IMR-90 (cell line): ENCODE results near the gene DICER1. TPM values are rescaled to one million over a fixed set of nuclear protein-coding genes. Genes with fewer than 3 reads are reported as not detected.

Source experiments
- ATAC-seq: fragments of 200-7000 bp; cut with Tn5 transposase; 2 replicates; pipeline ENCODE4 v1.9.1; 2020; ENCODE audit warnings: low read depth, mild to moderate bottlenecking, moderate library complexity
- BruUV-seq: library from RNA; stranded (reverse); fragments of 400-500 nt; replicated peaks from 2 replicates; lab custom pipeline; 2021; lab: Mats Ljungman, UMichigan
- CTCF ChIA-PET: fragments of 300-600 bp; formaldehyde crosslinking; extraction: SDS; loops from one replicate; lab custom pipeline; 2021; ENCODE audit warnings: antibody characterized with exemption; lab: Yijun Ruan, JAX
- POLR2A ChIA-PET: fragments of 300-600 bp; sonication (Branson Sonifier 250); formaldehyde crosslinking; loops from one replicate; lab custom pipeline; 2022; ENCODE audit warnings: antibody characterized with exemption; ENCODE audit not compliant: unreplicated experiment; lab: Charles Lee
- DNase-seq: peaks from one replicate; pipeline ENCODE4 v3.0.0; 2013
- H2AFZ ChIP-seq: replicated peaks from 2 replicates; pipeline ENCODE3; 2013; ENCODE audit warnings: low read length, mild to moderate bottlenecking; ENCODE audit not compliant: poor library complexity
- H2AK5ac ChIP-seq: 2 replicates; pipeline ENCODE4 v1.6.1; 2013; ENCODE audit warnings: low read depth, low read length, inconsistent platforms
- H2AK9ac ChIP-seq: replicated peaks from 2 replicates; pipeline ENCODE3; 2013; ENCODE audit warnings: mild to moderate bottlenecking, low read depth, low read length, moderate library complexity; ENCODE audit not compliant: poor library complexity
- H2BK120ac ChIP-seq: 2 replicates; pipeline ENCODE4 v1.6.1; 2013; ENCODE audit warnings: low read depth, low read length, inconsistent platforms
- H2BK15ac ChIP-seq: 3 replicates; pipeline ENCODE4 v1.6.1; 2013; ENCODE audit warnings: low read depth, low read length, inconsistent platforms
- H2BK20ac ChIP-seq: 2 replicates; pipeline ENCODE4 v1.6.1; 2013; ENCODE audit warnings: low read depth, mild to moderate bottlenecking, inconsistent platforms, low read length, moderate library complexity
- H2BK5ac ChIP-seq: 2 replicates; pipeline ENCODE4 v1.6.1; 2013; ENCODE audit warnings: mild to moderate bottlenecking, low read depth, low read length, inconsistent platforms; ENCODE audit not compliant: poor library complexity, severe bottlenecking
- H3K14ac ChIP-seq: replicated peaks from 2 replicates; pipeline ENCODE4 v1.6.1; 2013; ENCODE audit warnings: low read depth, low read length, inconsistent platforms
- H3K18ac ChIP-seq: 2 replicates; pipeline ENCODE4 v1.6.1; 2013; ENCODE audit warnings: low read depth, low read length, control low read depth
- H3K23ac ChIP-seq: 2 replicates; pipeline ENCODE4 v1.6.1; 2013; ENCODE audit warnings: low read depth, low read length, inconsistent platforms
- H3K27ac ChIP-seq: 2 replicates; pipeline ENCODE4 v1.5.1; 2013; ENCODE audit warnings: mild to moderate bottlenecking, control low read depth, low read length; ENCODE audit not compliant: insufficient read depth
- H3K27me3 ChIP-seq: 2 replicates; pipeline ENCODE4 v1.6.1; 2013; ENCODE audit warnings: low read length; ENCODE audit not compliant: control insufficient read depth, insufficient read depth
- H3K36me3 ChIP-seq: 2 replicates; pipeline ENCODE4 v1.6.1; 2013; ENCODE audit warnings: low read length, mixed read lengths; ENCODE audit not compliant: control insufficient read depth, insufficient read depth
- H3K4ac ChIP-seq: 2 replicates; pipeline ENCODE4 v1.6.1; 2013; ENCODE audit warnings: low read depth, low read length, inconsistent platforms
- H3K4me1 ChIP-seq: 2 replicates; pipeline ENCODE4 v1.6.1; 2013; ENCODE audit warnings: low read length, mixed read lengths; ENCODE audit not compliant: control insufficient read depth, insufficient read depth
- H3K4me2 ChIP-seq: 2 replicates; pipeline ENCODE4 v1.6.1; 2013; ENCODE audit warnings: low read depth, mild to moderate bottlenecking, control low read depth, low read length, moderate library complexity
- H3K4me3 ChIP-seq: 2 replicates; pipeline ENCODE4 v1.5.1; 2013; ENCODE audit warnings: low read depth, mild to moderate bottlenecking, control low read depth, low read length, moderate library complexity; ENCODE audit not compliant: insufficient read depth
- H3K56ac ChIP-seq: 2 replicates; pipeline ENCODE4 v1.6.1; 2013; ENCODE audit warnings: low read length, inconsistent platforms; ENCODE audit not compliant: insufficient read depth; ENCODE audit errors: extremely low read depth
- H3K79me1 ChIP-seq, 2 experiments: 2 replicates each; pipeline ENCODE4 v1.6.1; 2013; ENCODE audit warnings: low read length in 2 of 2, inconsistent platforms in 1 of 2, low read depth in 1 of 2
- H3K9ac ChIP-seq: 2 replicates; pipeline ENCODE4 v1.6.1; 2013; ENCODE audit warnings: low read depth, low read length, control low read depth
- H3K9me1 ChIP-seq: 2 replicates; pipeline ENCODE4 v1.6.1; 2013; ENCODE audit warnings: low read length, inconsistent platforms; ENCODE audit not compliant: insufficient read depth
- H3K9me3 ChIP-seq: 2 replicates; pipeline ENCODE4 v1.6.1; 2013; ENCODE audit warnings: low read length; ENCODE audit not compliant: control insufficient read depth, insufficient read depth
- H4K20me1 ChIP-seq: 2 replicates; pipeline ENCODE4 v1.6.1; 2013; ENCODE audit warnings: low read length, inconsistent platforms; ENCODE audit not compliant: insufficient read depth
- H4K5ac ChIP-seq: 2 replicates; pipeline ENCODE4 v1.6.1; 2013; ENCODE audit warnings: mild to moderate bottlenecking, low read depth, low read length, control low read depth
- H4K8ac ChIP-seq, 2 experiments: 2 replicates each; pipeline ENCODE4 v1.6.1; 2013; ENCODE audit warnings: low read depth in 2 of 2, low read length in 2 of 2, control low read depth in 1 of 2, inconsistent platforms in 1 of 2
- H4K91ac ChIP-seq: 2 replicates; pipeline ENCODE4 v1.6.1; 2013; ENCODE audit warnings: low read depth, low read length, inconsistent platforms; ENCODE audit not compliant: insufficient read depth
- RCOR1 ChIP-seq: IDR thresholded peaks from 2 replicates; pipeline ENCODE4 v1.6.1; 2012; ENCODE audit warnings: mild to moderate bottlenecking, low read length, improper control_type of control experiment; ENCODE audit not compliant: insufficient replicate concordance
- RFX5 ChIP-seq: IDR thresholded peaks from 2 replicates; pipeline ENCODE4 v1.8.0; 2012; ENCODE audit warnings: low read depth, mild to moderate bottlenecking, low read length, moderate library complexity
- WGBS, 2 experiments: methylation state at CpG; one replicate each; pipeline versions ENCODE4 v1.1.5 to v1.1.7; 2013; ENCODE audit warnings: missing lambda C conversion rate in 2 of 2; ENCODE audit not compliant: insufficient read length in 1 of 2; ENCODE audit errors: extremely low coverage in 2 of 2; 5-methylcytosine and 5-hydroxymethylcytosine counted together
- dilution Hi-C: fragments of 300-500 bp; cut with HindIII; formaldehyde crosslinking; loops from one replicate; pipeline ENCODE4 v1.14.3; 2018; ENCODE audit warnings: low sequenced_read_pairs; ENCODE audit not compliant: unreplicated experiment
- in situ Hi-C: fragments of 300-500 bp; cut with MboI; formaldehyde crosslinking; loops from 3 replicates; pipeline ENCODE4 v1.14.3; 2019; ENCODE audit warnings: low sequenced_read_pairs, inconsistent platforms, mixed read lengths
- intact Hi-C: fragments of 100-400 bp; cut with micrococcal nuclease; formaldehyde crosslinking; loops from 2 replicates; pipeline ENCODE4 v1.10.0; 2022
- polyA plus RNA-seq, 3 experiments: library from polyadenylated mRNA; depleted of rRNA; stranded (reverse); fragments of >200 nt; gene quantifications; 2 replicates each; pipeline ENCODE4 v1.2.3, GENCODE V29; 2012; ENCODE audit warnings: low replicate concordance in 1 of 3
- total RNA-seq: library from RNA; depleted of rRNA; stranded (reverse); fragments of >200 nt; gene quantifications from 2 replicates; pipeline ENCODE4 v1.2.3, GENCODE V29; 2012
- TF ChIP-seq, protein P1 (sequence below): fragments of 150-350 bp; IDR thresholded peaks from 2 replicates; pipeline ENCODE4 v1.6.1; 2017; ENCODE audit warnings: mild to moderate bottlenecking, antibody characterized with exemption, low read length, low read depth
- TF ChIP-seq, protein P2 (sequence below): fragments of 150-350 bp; IDR thresholded peaks from 2 replicates; pipeline ENCODE4 v1.6.1; 2016; ENCODE audit warnings: low read depth, mild to moderate bottlenecking, low read length, moderate library complexity, borderline replicate concordance

The DICER1 gene
- total and polyA plus RNA-seq, 2 of the 4 experiments (the other 2 are of a cell fraction), result 9.7 to 49.5 TPM

DNA sequence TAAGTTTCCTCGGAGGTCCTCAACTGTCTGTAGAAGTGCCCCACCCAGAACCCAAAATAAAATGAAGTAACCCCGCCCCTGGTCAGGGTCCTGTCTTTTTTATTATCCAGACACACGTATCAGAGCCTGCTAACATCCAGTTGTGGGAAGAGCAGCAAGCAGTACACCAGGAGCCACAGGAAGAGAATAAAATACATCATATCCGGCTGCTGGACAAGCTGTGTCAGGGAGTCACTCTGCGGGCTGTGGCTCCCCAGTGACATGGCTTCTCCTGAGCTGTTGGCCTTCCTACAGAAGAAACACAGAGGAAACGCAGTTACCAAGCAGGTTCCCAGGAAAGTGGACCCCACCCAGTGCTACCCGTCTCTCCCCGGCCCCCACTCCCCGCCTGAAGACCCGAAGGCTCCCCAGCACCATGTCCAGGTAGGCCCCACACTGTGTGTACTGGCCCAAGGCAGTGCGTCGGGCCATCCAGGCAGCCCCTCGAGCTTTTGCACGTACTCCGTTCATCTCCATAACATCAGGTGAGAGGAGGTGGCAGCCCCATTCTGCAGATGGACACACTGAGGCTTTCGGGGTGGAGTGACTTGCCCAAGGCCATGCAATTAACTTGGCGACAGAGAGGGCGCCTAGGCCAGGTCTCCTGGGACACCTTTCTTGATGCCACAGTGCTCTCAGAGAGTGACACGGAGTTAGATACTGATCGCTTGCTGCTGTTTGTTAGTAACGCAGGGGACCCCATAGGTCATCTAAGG lies 34.3 kb upstream of the DICER1 start:
- no peak for DNase-seq
- WGBS, 2 experiments, result 82% methylated on average over 11 of the region's 21 CpGs; no CpG with 5 or more reads in 1 of the 2 experiments
- dilution Hi-C loops, result no loop called here
- Histone ChIP-seq H3K23ac (no peak overlapping the region), H3K4me2 (no peak overlapping the region), H3K27me3 (no peaks in the 10 kb centered on the region; the same call in 1 of the 2 replicates), H2AFZ (no peak overlapping the region), H3K9me3 (0 out of 2 replicates have a peak, but pooled peaks cover 2% of the 10 kb centered on the region), H3K56ac (no peak overlapping the region), H4K8ac (no peak overlapping the region), H4K20me1 (no peaks in the 10 kb centered on the region), H3K79me1 (no peaks in the 10 kb centered on the region), H3K9ac (no peak overlapping the region), H2AK9ac (no peak overlapping the region), H3K18ac (no peak overlapping the region), H3K4me3 (no peak overlapping the region), H2BK120ac (no peak overlapping the region), H2AK5ac (no peak overlapping the region), H2BK20ac (no peak overlapping the region), H2BK15ac (no peak overlapping the region), H3K9me1 (no peaks in the 10 kb centered on the region), H3K36me3 (no peaks in the 10 kb centered on the region), H3K4me1 (peaks cover 2% of the 10 kb centered on the region; the same call in 1 of the 2 replicates), H3K14ac (no peak overlapping the region), H3K4ac (no peak overlapping the region), H4K91ac (no peak overlapping the region), H2BK5ac (no peak overlapping the region), H3K27ac (no peak overlapping the region), H4K5ac (no peak overlapping the region)
- no TSS peak for BruUV-seq
- in situ Hi-C loops, result no loop called here
- ChIA-PET CTCF (interaction anchor here (0.6 kb wide), 2 partner anchors 184 to 810 kb away, joined by 3 to 8 read pairs; no protein-coding TSS in a partner anchor), POLR2A (interaction anchor here (0.6 kb wide), 1 partner anchor 14 kb away, joined by 8 read pairs; no protein-coding TSS in a partner anchor)
- intact Hi-C loops, result loop anchor here (10.0 kb wide), 1 partner anchor 507 kb away; no protein-coding TSS in a partner anchor
- TF ChIP-seq, protein P1, sequence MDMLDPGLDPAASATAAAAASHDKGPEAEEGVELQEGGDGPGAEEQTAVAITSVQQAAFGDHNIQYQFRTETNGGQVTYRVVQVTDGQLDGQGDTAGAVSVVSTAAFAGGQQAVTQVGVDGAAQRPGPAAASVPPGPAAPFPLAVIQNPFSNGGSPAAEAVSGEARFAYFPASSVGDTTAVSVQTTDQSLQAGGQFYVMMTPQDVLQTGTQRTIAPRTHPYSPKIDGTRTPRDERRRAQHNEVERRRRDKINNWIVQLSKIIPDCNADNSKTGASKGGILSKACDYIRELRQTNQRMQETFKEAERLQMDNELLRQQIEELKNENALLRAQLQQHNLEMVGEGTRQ, result no peak
- TF ChIP-seq RCOR1 (no peak), RFX5 (no peak)
- TF ChIP-seq, protein P2, sequence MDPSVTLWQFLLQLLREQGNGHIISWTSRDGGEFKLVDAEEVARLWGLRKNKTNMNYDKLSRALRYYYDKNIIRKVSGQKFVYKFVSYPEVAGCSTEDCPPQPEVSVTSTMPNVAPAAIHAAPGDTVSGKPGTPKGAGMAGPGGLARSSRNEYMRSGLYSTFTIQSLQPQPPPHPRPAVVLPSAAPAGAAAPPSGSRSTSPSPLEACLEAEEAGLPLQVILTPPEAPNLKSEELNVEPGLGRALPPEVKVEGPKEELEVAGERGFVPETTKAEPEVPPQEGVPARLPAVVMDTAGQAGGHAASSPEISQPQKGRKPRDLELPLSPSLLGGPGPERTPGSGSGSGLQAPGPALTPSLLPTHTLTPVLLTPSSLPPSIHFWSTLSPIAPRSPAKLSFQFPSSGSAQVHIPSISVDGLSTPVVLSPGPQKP, result no peak
- no peak for ATAC-seq
